HG02623 (cell line): ENCODE measurements around the gene MOCS2.

Experiments
- ATAC-seq: cut with Tn5 transposase; IDR thresholded peaks from one replicate; pipeline ENCODE4 v1.9.1; 2021; ENCODE audit warnings: moderate library complexity; ENCODE audit not compliant: unreplicated experiment

MOCS2 gene

GRCh38 chr5:53095931-53096525 lies 13.5 kb downstream of the MOCS2 start:
- ATAC-seq = peak; percentile 70

- no peak for ATAC-seq
Observed at GRCh38 chr5:53095217-53095616, 14.3 kb downstream of the MOCS2 start.

DNA sequence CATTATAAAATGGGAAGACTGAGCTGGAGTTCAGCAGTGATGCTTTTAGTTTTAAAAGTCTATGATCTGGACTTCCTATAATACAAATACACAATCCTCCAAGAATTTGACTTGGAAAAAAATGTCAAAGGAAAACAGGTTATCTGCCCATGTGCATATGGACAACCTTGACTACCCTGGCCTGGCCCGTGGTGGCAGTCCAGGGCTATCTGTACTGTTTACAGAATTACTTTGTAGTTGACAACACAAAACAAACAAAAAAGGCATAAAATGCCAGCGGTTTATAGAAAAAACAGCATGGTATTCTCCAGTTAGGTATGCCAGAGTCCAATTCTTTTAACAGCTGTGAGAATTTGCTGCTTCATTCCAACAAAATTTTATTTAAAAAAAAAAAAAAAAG lies 17.3 kb downstream of the MOCS2 start:
- ATAC-seq = no peak

DNA sequence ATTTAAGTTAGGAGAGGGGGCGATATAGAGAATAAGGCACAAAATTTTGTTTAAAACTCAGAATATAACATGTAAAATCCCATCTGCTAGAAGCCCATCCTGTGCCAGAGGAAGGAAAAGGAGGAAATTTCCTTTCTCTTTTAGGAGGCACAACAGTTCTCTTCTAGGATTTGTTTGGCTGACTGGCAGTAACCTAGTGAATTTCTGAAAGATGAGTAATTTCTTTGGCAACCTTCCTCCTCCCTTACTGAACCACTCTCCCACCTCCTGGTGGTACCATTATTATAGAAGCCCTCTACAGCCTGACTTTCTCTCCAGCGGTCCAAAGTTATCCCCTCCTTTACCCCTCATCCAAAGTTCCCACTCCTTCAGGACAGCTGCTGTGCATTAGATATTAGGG lies 18.3 kb downstream of the MOCS2 start:
- no peak for ATAC-seq

- ATAC-seq = no peak
Observed at GRCh38 chr5:53090229-53090628, 19.3 kb downstream of the MOCS2 start.

DNA sequence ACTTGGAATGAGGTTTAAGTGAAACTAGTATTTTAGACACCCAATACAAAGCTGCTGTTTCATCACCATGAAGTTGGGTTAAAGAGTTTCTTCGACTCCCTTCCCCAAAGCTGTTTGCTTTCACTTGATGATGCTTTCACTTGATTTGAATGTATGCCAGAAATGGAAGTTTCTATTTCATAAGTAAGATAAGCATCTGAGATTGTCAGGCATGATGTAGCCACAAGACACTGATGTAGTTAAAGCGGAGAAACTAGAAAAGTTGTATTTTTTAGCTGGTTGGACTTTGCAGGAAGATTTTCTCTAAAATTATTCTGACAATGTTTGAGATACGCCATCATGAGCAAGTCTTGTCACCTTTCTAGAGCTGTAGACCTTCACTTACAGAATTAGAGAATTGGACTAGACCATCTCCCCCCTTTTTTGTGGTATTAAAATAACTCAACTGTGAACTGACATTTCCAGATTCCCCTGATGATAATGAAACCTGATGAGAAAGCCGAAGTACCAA lies 20.0 kb downstream of the MOCS2 start:
- peak; percentile 83 for ATAC-seq

DNA sequence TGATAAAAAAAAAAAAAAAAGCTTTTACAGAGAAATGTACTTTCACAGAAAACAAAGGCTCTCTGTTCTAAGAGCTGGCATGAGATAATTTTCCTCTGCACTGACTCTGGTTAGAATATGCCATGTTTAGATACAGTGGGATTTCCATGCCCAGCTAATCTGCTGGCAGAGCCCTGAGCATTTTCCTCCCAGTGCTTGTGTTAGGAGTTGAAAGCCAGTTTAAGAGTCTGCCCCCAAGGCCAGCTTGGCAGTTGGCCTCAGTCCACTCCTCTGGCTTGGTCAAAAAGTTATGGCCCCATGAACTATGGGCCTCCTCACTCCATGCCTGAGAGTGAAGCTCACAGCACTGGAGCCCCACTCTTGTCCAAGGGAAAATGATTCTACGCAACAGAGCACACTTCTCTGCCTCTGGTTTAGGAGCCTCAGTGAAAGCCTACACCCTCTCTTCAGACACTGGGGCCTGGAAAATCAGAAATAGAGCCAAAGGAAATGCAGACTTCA lies 21.9 kb downstream of the MOCS2 start:
- ATAC-seq = no peak

GRCh38 chr5:53087171-53087570 lies 22.4 kb downstream of the MOCS2 start:
- no peak for ATAC-seq

DNA sequence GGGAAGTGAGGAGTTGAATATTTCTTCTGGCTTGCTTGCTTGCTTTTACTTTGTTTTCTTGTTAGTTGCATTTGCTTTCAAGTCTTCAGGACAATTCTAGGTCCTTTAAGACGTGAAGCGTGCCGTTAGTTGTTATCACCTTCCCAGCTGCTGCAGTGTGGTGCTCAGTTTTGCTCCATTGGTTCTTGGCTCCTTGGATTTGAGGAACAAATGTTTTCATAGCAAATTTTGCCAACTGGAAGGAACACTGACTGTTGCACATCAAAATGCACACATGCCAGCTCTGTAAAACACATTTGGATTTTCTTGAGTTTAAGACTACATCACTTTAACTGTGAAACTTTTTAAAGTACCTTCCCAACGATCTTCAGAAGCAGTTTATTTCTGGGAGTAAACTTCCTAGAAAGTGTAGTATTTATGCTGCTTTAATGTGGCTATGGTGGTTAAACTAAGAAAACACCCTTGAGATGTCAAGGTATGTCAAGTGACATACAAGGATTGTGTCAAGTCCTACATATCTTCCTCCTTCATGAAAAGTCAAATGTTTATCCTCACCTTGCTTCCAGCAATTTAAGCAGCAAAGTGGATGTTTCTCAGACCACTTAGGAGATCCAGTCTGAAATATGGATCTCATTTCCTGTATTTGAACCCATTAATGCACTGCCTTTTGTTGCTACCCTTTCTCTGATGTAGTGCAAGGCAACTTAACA lies 24.9 kb downstream of the MOCS2 start:
- no peak for ATAC-seq

GRCh38 chr5:53083927-53084326 lies 25.6 kb downstream of the MOCS2 start:
- no peak for ATAC-seq

- ATAC-seq = no peak
Observed at GRCh38 chr5:53080271-53080670, 29.3 kb downstream of the MOCS2 start.

- ATAC-seq = no peak
Observed at GRCh38 chr5:53076014-53076583, 33.5 kb downstream of the MOCS2 start.

- ATAC-seq = no peak
Observed at GRCh38 chr5:53073348-53073747, 36.2 kb downstream of the MOCS2 start.

DNA sequence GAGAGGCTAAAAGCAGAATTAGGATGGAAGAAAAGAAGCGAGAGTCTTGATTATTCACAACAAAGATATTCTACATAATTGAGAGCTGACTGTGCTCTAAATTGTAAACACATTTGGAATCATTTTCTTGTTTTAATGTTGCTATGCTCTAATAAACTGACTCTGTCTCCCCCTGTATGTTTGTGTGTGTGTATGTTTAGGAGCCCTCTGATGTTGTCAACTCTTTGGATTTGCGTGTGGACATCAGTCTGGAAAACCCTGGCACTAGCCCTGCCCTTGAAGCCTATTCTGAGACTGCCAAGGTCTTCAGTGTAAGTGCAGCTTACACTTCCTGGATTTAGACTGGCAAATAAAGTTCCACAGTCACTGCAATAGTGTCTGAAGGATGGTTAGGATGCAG lies 37.8 kb downstream of the MOCS2 start:
- ATAC-seq = no peak

- ATAC-seq = no peak
Observed at GRCh38 chr5:53071298-53071697, 38.3 kb downstream of the MOCS2 start.

DNA sequence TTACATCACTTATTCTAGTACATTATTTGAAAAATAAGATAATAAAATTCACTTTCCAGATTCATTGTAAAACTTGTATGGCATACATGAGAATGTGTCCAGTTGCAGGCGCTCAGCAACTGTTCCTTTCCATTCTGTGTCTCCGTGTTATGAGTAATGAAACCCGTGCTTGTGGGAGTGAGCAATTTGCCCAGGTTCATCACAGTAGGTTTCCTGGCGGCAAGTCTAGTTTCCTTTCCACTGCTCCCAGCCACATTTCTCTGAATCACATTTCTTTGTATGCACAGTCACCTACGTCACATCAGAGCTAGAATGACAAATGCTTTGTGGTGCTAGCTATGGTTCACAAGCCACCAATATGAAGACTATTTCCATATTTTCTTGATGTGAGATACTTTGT lies 39.9 kb downstream of the MOCS2 start:
- ATAC-seq = no peak

DNA sequence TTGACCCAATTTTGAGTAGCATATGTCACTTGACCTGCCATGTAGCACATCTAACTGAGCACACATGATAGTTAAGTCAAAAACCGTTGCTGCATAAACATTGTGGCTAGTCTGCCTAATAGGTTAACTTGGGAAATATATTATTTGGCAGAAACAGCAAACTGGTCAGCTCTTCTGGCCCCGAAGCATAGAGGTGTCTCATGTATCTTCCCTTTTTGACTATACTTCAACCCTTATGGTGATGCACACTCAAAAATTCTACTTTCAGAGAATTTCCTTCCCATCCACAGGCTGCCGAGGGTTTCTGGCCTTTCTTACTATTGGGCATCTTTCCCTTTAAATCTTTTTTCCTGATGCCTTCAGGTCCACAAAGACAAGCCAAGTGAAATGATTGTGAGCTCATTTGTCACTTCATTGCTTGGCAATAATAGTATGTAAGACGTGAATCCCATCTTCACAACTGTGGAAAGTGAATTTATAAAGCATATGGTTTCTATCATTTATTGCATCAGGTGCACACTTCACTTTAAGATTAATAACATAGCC lies 41.2 kb downstream of the MOCS2 start:
- ATAC-seq = no peak

GRCh38 chr5:53067641-53068040 lies 41.9 kb downstream of the MOCS2 start:
- ATAC-seq = no peak

DNA sequence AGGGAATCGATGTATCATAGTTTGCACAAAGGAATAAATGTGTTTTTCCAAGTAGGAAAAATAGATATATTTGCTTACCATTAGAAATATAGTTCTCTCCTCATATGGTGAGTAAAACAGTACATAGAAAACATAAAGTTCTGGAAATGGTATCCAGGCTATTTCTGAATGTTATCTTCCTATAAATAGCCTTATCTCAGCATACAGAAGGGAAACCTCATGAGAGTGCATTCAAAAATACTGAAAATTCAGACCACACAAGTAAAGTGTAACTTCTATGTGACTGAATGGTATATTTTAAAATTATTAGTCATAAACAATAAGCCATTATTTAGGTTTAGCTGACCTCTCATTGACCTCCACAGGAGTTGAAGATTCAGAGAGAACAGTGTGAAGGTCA lies 43.5 kb downstream of the MOCS2 start:
- no peak for ATAC-seq

DNA sequence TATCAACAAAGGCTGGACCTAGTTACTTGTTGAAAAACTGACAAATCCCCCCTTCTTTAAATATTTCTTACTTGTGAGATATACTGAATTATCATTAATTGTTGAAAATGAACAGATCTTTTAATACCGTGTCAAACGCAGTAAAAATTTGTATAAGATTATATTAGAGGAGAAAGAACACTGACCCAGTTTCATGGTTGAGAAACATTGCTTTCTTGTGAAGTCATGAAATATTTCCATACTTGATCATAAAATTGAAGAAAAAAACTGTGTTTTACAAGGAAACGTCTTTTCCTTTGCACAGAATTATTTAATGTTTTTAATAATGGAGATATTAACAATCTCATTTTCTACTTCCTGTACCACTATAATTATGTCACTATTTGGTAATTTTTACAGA lies 45.8 kb downstream of the MOCS2 start:
- no peak for ATAC-seq

DNA sequence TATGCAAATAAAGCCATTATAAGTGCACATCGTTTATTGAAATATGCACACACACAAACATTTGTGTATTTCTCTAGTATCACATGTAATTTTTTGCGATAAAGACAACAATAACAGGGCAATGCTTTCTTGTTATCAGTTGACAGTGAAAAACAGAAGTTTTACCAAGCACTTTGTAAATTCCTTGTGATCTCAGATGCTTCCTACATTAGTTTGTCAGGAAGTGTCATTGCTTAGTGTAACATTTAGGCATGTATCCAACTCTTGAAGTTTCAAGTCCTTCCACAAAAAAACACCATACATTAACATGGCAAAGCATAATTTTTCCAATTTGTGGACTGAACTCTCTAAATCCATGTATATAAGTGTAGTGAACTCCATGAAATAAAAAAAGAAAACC lies 46.4 kb downstream of the MOCS2 start:
- ATAC-seq = no peak

DNA sequence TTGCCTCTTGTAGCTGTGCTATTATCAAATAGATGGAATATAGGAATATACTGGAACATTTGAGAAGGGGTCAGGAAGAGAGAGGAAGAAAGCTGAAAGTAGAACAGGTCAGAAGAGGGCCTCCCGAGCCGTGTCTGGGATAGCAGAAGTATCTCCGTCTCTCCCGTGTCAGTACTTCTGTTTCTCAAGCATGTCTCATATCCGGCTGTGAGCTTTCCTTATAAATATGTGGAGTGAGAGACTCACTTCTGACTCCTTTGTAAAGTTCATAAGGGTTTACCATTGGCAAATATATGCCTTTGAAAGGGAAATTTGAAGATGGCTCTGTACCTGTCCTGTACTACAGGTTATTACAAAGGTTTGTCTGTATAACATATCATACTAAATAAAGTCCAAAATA lies 50.3 kb downstream of the MOCS2 start:
- ATAC-seq = no peak
